T-helper 2 cell treated with Interferon-gamma antibody and Interleukin-4, amounts not matched to agents 100 ng/mL and 5 ng/mL, for 36 hours (primary cell): ENCODE data around the gene PUM1. TPM values are rescaled to one million over a fixed set of nuclear protein-coding genes. Genes with fewer than 3 reads are reported as not detected.

Experiments
- intact Hi-C: fragments of 100-400 bp; cut with micrococcal nuclease; formaldehyde crosslinking; loops from one replicate; pipeline ENCODE4 v1.15.1; 2023
- total RNA-seq: library from RNA; stranded (reverse); gene quantifications from 2 replicates; pipeline ENCODE4 v1.2.3, GENCODE V29; 2022

Gene PUM1
- total RNA-seq, 1 donor from 2014 or later, result 117 TPM

- intact Hi-C loops, result no loop called here
Observed at GRCh38 chr1:30934613-30935012, 130.9 kb downstream of the PUM1 start.

GRCh38 chr1:30933874-30934252 lies 131.7 kb downstream of the PUM1 start:
- intact Hi-C loops, result no loop called here

- intact Hi-C loops, result no loop called here
Observed at GRCh38 chr1:30930631-30931173, 134.8 kb downstream of the PUM1 start.

- intact Hi-C loops, result loop anchor here (1.0 to 5.0 kb wide), 2 partner anchors 129 to 148 kb away; no protein-coding TSS in a partner anchor
Observed at GRCh38 chr1:30929944-30930525, 135.5 kb downstream of the PUM1 start.

GRCh38 chr1:30929135-30929889 lies 136.2 kb downstream of the PUM1 start:
- intact Hi-C loops, result loop anchor here (1.0 to 5.0 kb wide), 2 partner anchors 128 to 147 kb away; no protein-coding TSS in a partner anchor

GRCh38 chr1:30928789-30929134 lies 136.8 kb downstream of the PUM1 start:
- intact Hi-C loops, result loop anchor here (1.0 to 5.0 kb wide), 2 partner anchors 127 to 146 kb away; no protein-coding TSS in a partner anchor

- intact Hi-C loops, result loop anchor here (5.0 kb wide), 1 partner anchor 146 kb away; no protein-coding TSS in a partner anchor
Observed at GRCh38 chr1:30928171-30928570, 137.3 kb downstream of the PUM1 start.

- intact Hi-C loops, result loop anchor here (5.0 kb wide), 1 partner anchor 145 kb away; no protein-coding TSS in a partner anchor
Observed at GRCh38 chr1:30927448-30927847, 138.1 kb downstream of the PUM1 start.

- intact Hi-C loops, result no loop called here
Observed at GRCh38 chr1:30923597-30923996, 141.9 kb downstream of the PUM1 start.

GRCh38 chr1:30920827-30921226 lies 144.7 kb downstream of the PUM1 start:
- intact Hi-C loops, result no loop called here

GRCh38 chr1:30919025-30919881 lies 146.3 kb downstream of the PUM1 start:
- intact Hi-C loops, result no loop called here

GRCh38 chr1:30916296-30916695 lies 149.2 kb downstream of the PUM1 start:
- intact Hi-C loops, result no loop called here

- intact Hi-C loops, result no loop called here
Observed at GRCh38 chr1:30915491-30916230, 149.9 kb downstream of the PUM1 start.

- intact Hi-C loops, result no loop called here
Observed at GRCh38 chr1:30914931-30915330, 150.6 kb downstream of the PUM1 start.

GRCh38 chr1:30914587-30914922 lies 151.0 kb downstream of the PUM1 start:
- intact Hi-C loops, result no loop called here

GRCh38 chr1:30912913-30913652 lies 152.4 kb downstream of the PUM1 start:
- intact Hi-C loops, result no loop called here

- intact Hi-C loops, result no loop called here
Observed at GRCh38 chr1:30912224-30912623, 153.3 kb downstream of the PUM1 start.

- intact Hi-C loops, result loop anchor here (1.0 kb wide), 3 partner anchors 110 to 192 kb away; no protein-coding TSS in a partner anchor
Observed at GRCh38 chr1:30911059-30911954, 154.2 kb downstream of the PUM1 start.
